GM10847 (cell line): ENCODE measurements around the gene PTS.

Experiments
- POLR2A ChIP-seq: IDR thresholded peaks from 2 replicates; pipeline ENCODE4 v1.6.1; 2011; ENCODE audit not compliant: insufficient read length; ENCODE audit errors: extremely low read depth

Gene PTS

GRCh38 chr11:112271242-112271641, 45.0 kb downstream of the PTS start:
- TF ChIP-seq POLR2A = no peak

- TF ChIP-seq POLR2A = no peak
These were observed 46.8 kb downstream of the PTS start for GRCh38 chr11:112273066-112273465.

DNA sequence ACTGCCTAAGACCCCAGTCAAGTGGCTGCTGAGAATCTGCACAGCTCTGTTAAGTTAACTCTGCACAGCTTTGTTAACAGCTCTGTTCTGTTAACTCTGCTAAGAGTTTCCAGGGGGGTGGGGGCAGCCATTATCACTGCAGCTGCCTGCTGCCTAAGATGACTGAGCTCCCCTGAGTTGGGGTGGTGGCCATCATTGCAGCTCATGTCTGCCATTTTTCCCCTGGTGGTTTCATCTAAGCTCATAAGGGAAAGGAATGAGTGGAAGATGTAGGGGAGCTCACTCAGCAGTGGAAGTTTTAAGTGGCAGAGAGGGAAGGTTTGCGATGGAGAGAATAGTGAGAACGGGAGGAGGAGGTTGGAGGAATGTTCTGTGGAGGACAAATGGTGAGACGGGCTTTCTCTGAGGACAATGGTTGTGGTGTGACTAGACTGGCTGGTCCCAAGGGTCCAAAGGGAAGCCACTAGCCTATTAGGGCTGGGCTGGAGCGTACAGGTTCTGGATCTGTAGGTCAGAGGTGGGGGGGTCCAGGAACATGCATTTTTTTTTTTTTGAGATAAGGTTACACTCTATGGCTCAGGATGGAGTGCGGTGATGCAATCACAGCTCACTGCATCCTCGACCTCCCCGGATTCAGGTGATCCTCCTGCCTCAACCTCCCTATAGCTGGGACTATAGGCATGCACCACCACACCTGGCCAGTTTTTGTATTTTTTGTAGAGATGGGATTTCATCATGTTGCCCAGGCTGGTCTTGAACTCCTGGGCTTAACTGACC, 48.0 kb downstream of the PTS start:
- no peak for TF ChIP-seq POLR2A

DNA sequence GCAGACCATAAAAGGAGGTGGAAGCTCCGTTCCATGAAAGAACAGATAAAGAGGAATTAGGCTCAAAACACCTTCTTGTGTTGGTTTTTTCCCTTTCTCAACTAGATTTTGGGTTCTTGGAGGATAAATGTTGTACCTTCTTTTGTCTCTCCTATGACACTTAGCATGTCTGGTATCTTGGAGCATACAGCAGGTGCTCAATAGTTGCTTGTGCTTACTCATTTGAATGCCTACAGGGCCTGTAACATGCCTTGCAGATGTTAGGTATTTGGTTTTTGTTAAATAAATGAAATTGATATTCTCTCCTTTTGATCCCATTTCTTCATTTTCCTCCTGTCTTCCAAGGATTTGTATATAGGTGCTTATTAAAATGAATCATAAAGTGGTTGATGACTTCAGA, 50.8 kb downstream of the PTS start:
- TF ChIP-seq POLR2A = no peak

DNA sequence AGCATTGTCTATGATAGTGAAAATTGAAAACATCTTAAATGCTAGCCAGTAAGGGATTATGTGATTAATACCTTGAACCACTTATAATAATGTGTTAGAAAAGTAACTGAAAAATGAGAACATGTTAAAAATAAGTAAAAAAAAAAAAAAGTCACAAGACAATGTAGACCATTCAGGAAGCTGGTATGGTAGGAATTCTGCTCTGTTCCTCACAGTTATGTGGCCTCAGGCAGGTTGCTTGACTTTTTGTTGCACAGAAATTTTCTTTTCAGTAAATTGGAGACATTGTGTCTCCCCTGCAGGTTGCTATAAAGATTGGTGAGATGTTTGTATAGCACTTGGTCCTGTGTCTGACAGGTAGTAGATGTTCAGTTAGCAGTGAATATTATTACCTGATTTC, 51.7 kb downstream of the PTS start:
- TF ChIP-seq POLR2A = no peak

DNA sequence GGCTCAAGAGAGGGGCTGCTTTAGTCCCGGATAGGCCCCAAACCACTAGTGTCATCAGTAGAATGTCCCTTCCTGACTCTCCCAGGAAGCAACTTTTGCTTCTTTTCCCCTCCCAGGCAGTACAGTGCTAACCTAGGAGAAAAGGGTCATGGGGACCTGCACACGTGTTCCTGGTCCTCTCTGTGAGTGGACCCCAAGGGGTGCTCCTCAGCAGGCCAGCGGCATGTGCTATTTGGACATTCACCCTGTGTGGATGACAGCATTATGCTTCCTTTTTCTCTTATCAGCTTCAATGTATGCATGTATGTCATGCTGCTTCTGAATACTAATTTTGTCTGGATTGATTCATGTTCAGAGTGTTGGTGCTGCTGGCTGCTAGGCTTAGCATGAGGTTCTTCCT, 52.6 kb downstream of the PTS start:
- TF ChIP-seq POLR2A = no peak

DNA sequence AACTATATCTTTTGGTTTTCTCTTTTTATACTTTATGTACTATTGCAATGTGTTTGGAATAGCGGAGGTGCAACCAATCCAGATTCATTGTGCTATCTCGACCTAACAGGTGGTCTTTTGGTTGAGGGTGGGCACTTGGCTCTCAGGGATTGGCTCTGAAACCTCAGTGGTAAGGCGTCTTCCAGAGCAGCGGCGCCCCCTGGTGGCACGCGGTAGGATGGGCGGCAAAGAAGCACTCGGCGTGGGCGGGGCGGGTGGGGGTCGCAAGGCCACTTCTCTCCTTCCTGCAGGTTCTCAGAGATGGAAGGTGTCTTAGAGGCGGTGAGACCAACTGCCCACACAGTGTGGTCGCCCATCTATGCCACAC, 53.7 kb downstream of the PTS start:
- no peak for TF ChIP-seq POLR2A

- TF ChIP-seq POLR2A = no peak
These were observed 54.3 kb downstream of the PTS start for GRCh38 chr11:112280268-112281126.

- no peak for TF ChIP-seq POLR2A
These were observed 55.5 kb downstream of the PTS start for GRCh38 chr11:112281726-112282125.
